Measurements from ENCODE around the gene AP3D1. TPM values are rescaled to one million over a fixed set of nuclear protein-coding genes. Genes with fewer than 3 reads are reported as not detected.

AP3D1 gene
- total RNA-seq, 1 experiment from 2014 or later: 145 TPM

Other genes with a start within 250 kb of the AP3D1 start
- gene ADAT3, start 246.2 kb downstream of the AP3D1 start, total RNA-seq (2014; rRNA removed; shearing (Covaris generic)): 3.2 and 6.9 TPM in 2 replicates
- 67.6 and 73.3 TPM in 2 replicates for gene SCAMP4, start 246.2 kb downstream of the AP3D1 start, total RNA-seq (2014; rRNA removed; shearing (Covaris generic))
- gene CSNK1G2, start 210.4 kb downstream of the AP3D1 start, total RNA-seq (2014; rRNA removed; shearing (Covaris generic)): 175 and 178 TPM in 2 replicates
- gene BTBD2, start 135.9 kb downstream of the AP3D1 start, total RNA-seq (2014; rRNA removed; shearing (Covaris generic)): 43.3 and 56.4 TPM in 2 replicates
- 212 and 223 TPM in 2 replicates for gene MKNK2, start 100.3 kb downstream of the AP3D1 start, total RNA-seq (2014; rRNA removed; shearing (Covaris generic))
- 7.7 and 9.2 TPM in 2 replicates for gene MOB3A, start 55.2 kb downstream of the AP3D1 start, total RNA-seq (2014; rRNA removed; shearing (Covaris generic))
- gene IZUMO4, start 54.7 kb downstream of the AP3D1 start, total RNA-seq (2014; rRNA removed; shearing (Covaris generic)): 2.7 and 5.3 TPM in 2 replicates
- gene DOT1L, start 12.4 kb upstream of the AP3D1 start, total RNA-seq (2014; rRNA removed; shearing (Covaris generic)): 12.9 and 19.5 TPM in 2 replicates
- 295 and 307 TPM in 2 replicates for gene PLEKHJ1, start 84.8 kb upstream of the AP3D1 start, total RNA-seq (2014; rRNA removed; shearing (Covaris generic))
- gene SF3A2, start 85.3 kb upstream of the AP3D1 start, total RNA-seq (2014; rRNA removed; shearing (Covaris generic)): 80.5 and 102 TPM in 2 replicates
- 17.3 and 19.9 TPM in 2 replicates for gene AMH, start 97.8 kb upstream of the AP3D1 start, total RNA-seq (2014; rRNA removed; shearing (Covaris generic))
- 0.34 and 0.38 TPM in 2 replicates for gene JSRP1, start 104.9 kb upstream of the AP3D1 start, total RNA-seq (2014; rRNA removed; shearing (Covaris generic))
- gene PEAK3, start 130.6 kb upstream of the AP3D1 start, total RNA-seq (2014; rRNA removed; shearing (Covaris generic)): not detected in 2 replicates
- 0.20 TPM in 1 of 2 replicates, not detected in the other for gene LINGO3, start 156.6 kb upstream of the AP3D1 start, total RNA-seq (2014; rRNA removed; shearing (Covaris generic))
- gene LSM7, start 177.0 kb upstream of the AP3D1 start, total RNA-seq (2014; rRNA removed; shearing (Covaris generic)): 276 and 306 TPM in 2 replicates
- gene SPPL2B, start 177.1 kb upstream of the AP3D1 start, total RNA-seq (2014; rRNA removed; shearing (Covaris generic)): 85.0 and 121 TPM in 2 replicates
- gene TMPRSS9, start 208.7 kb upstream of the AP3D1 start, total RNA-seq (2014; rRNA removed; shearing (Covaris generic)): 0.31 TPM in 1 of 2 replicates, not detected in the other

Measured in HT-29 (cell line).